ENCODE data around the gene SUN5. TPM values are rescaled to one million over a fixed set of nuclear protein-coding genes. Genes with fewer than 3 reads are reported as not detected.

SUN5 gene
- total RNA-seq, 1 donor from 2014 or later = not detected

GRCh38 chr20:32995802-32996201 lies 8.4 kb downstream of the SUN5 start:
- no peak for DNase-seq (ENCODE audit: low spot score in 2 of 2, unreplicated experiment in 2 of 2)
- Mint-ChIP-seq H3K9me3 (peaks cover 13% of the 10 kb centered on the region), H3K36me3 (no peaks in the 10 kb centered on the region), H3K4me3 (no peak overlapping the region), H3K4me1 (no peaks in the 10 kb centered on the region), H3K27ac (no peak overlapping the region), H3K27me3 (ENCODE audit: low read depth) (peaks cover 21% of the 10 kb centered on the region)
- no peak for TF ChIP-seq CTCF (IDR thresholded peaks at IDR 0.05; ENCODE audit: unreplicated experiment)

- no peaks in the 10 kb centered on the region for H3K4me1 Mint-ChIP-seq
- H3K27ac Mint-ChIP-seq = no peak overlapping the region
- peaks cover 13% of the 10 kb centered on the region for H3K9me3 Mint-ChIP-seq
- H3K4me3 Mint-ChIP-seq = no peak overlapping the region
- TF ChIP-seq CTCF (IDR thresholded peaks at IDR 0.05; ENCODE audit: unreplicated experiment) = no peak
- H3K27me3 Mint-ChIP-seq (ENCODE audit: low read depth) = peaks cover 10% of the 10 kb centered on the region
- DNase-seq (ENCODE audit: low spot score in 2 of 2, unreplicated experiment in 2 of 2) = no peak
- H3K36me3 Mint-ChIP-seq = no peaks in the 10 kb centered on the region
These were observed 10.7 kb downstream of the SUN5 start for GRCh38 chr20:32993496-32994050.

GRCh38 chr20:32991792-32992641 lies 12.2 kb downstream of the SUN5 start:
- Mint-ChIP-seq H3K36me3 (no peaks in the 10 kb centered on the region), H3K4me1 (no peaks in the 10 kb centered on the region), H3K9me3 (peaks cover 13% of the 10 kb centered on the region), H3K27me3 (ENCODE audit: low read depth) (peaks cover 3% of the 10 kb centered on the region), H3K27ac (no peak overlapping the region), H3K4me3 (no peak overlapping the region)
- DNase-seq (ENCODE audit: low spot score in 2 of 2, unreplicated experiment in 2 of 2) = no peak
- no peak for TF ChIP-seq CTCF (IDR thresholded peaks at IDR 0.05; ENCODE audit: unreplicated experiment)

GRCh38 chr20:32991383-32991782 lies 12.8 kb downstream of the SUN5 start:
- no peak overlapping the region for H3K27ac Mint-ChIP-seq
- peaks cover 13% of the 10 kb centered on the region for H3K9me3 Mint-ChIP-seq
- no peak for TF ChIP-seq CTCF (IDR thresholded peaks at IDR 0.05; ENCODE audit: unreplicated experiment)
- H3K27me3 Mint-ChIP-seq (ENCODE audit: low read depth) = no peaks in the 10 kb centered on the region
- H3K4me1 Mint-ChIP-seq = no peaks in the 10 kb centered on the region
- H3K4me3 Mint-ChIP-seq = no peak overlapping the region
- DNase-seq (ENCODE audit: low spot score in 2 of 2, unreplicated experiment in 2 of 2) = no peak
- no peaks in the 10 kb centered on the region for H3K36me3 Mint-ChIP-seq

- DNase-seq (ENCODE audit: low spot score in 2 of 2, unreplicated experiment in 2 of 2) = no peak
- no peak for TF ChIP-seq CTCF (IDR thresholded peaks at IDR 0.05; ENCODE audit: unreplicated experiment)
- Mint-ChIP-seq H3K4me1 (no peaks in the 10 kb centered on the region), H3K27ac (no peak overlapping the region), H3K36me3 (no peaks in the 10 kb centered on the region), H3K27me3 (ENCODE audit: low read depth) (no peaks in the 10 kb centered on the region), H3K9me3 (peaks cover 11% of the 10 kb centered on the region), H3K4me3 (no peak overlapping the region)
These were observed 13.8 kb downstream of the SUN5 start for GRCh38 chr20:32990426-32990825.
